HepG2 (cell line): ENCODE measurements around the gene HCFC1. TPM values are rescaled to one million over a fixed set of nuclear protein-coding genes. Genes with fewer than 3 reads are reported as not detected.
A peak's percentile ranks its signal among the peaks of the same experiment; 100 is the strongest.

Source experiments
- ATAC-seq: fragments of 200-7000 bp; cut with Tn5 transposase; 3 replicates; pipeline ENCODE4 v1.9.1; 2020; ENCODE audit warnings: mild to moderate bottlenecking, moderate library complexity
- BruUV-seq: library from RNA; stranded (reverse); fragments of 400-500 nt; replicated peaks from 2 replicates; lab custom pipeline; 2021; lab: Mats Ljungman, UMichigan
- CTCF ChIA-PET: fragments of 300-600 bp; formaldehyde crosslinking; extraction: SDS; loops from one replicate; lab custom pipeline; 2021; ENCODE audit warnings: low total read pairs, inconsistent platforms, low intra/inter-chr PET ratio; lab: Yijun Ruan, JAX
- POLR2A ChIA-PET: fragments of 350-600 bp; sonication (Branson Sonifier 250); formaldehyde crosslinking; loops from one replicate; lab custom pipeline; 2020; ENCODE audit warnings: antibody characterized with exemption, inconsistent platforms; lab: Yijun Ruan, JAX
- DNase-seq: peaks from one replicate; pipeline ENCODE4 v3.0.0-alpha.2; 2015; ENCODE audit warnings: low spot score
- FAIRE-seq: peaks from 3 replicates; lab custom pipeline; 2011; peaks lifted over from hg19 to GRCh38; lab: Jason Lieb, UNC
- H2AFZ ChIP-seq: one replicate; pipeline ENCODE4 v1.6.1; 2011; ENCODE audit warnings: low read length, inconsistent platforms
- H3K27ac ChIP-seq: fragments of 300-600 bp; 3 replicates; pipeline ENCODE4 v1.8.0; 2011; ENCODE audit warnings: mixed run types, mild to moderate bottlenecking, mixed read lengths, low read length, inconsistent platforms; ENCODE audit not compliant: insufficient read depth; ENCODE audit errors: extremely low read length
- H3K27me3 ChIP-seq, 2 experiments: fragments of 200-600 bp in 1 of 2; 2 replicates in 1 of 2; 3 replicates in 1 of 2; pipeline versions ENCODE4 v1.6.0 to v1.8.0; 2011; ENCODE audit warnings: low read length in 2 of 2, mild to moderate bottlenecking in 2 of 2, moderate library complexity in 2 of 2, inconsistent platforms in 1 of 2; ENCODE audit not compliant: insufficient read depth in 2 of 2, control insufficient read depth in 1 of 2
- H3K36me3 ChIP-seq, 2 experiments: fragments of 200-600 bp in 1 of 2; replicated peaks in 1 of 2; 2 replicates in 1 of 2; 3 replicates in 1 of 2; pipeline versions ENCODE4 v1.5.1 to v1.8.0; 2011; ENCODE audit warnings: low read length in 2 of 2, inconsistent platforms in 1 of 2; ENCODE audit not compliant: insufficient read depth in 2 of 2, control insufficient read depth in 1 of 2
- H3K4me1 ChIP-seq: 2 replicates; pipeline ENCODE4 v1.5.1; 2012; ENCODE audit warnings: low read length, inconsistent platforms; ENCODE audit not compliant: insufficient read depth
- H3K4me2 ChIP-seq: 2 replicates; pipeline ENCODE4 v1.6.0; 2011; ENCODE audit warnings: low read depth, low read length, inconsistent platforms
- H3K4me3 ChIP-seq, 3 experiments: fragments of 200-600 bp in 1 of 3; sonication (generic), shearing (Covaris generic) in 1 of 3; replicated peaks in 1 of 3; 2 replicates each; pipeline ENCODE4 v1.5.1; 2011 to 2016; ENCODE audit warnings: low read length in 3 of 3, inconsistent platforms in 2 of 3, low read depth in 2 of 3, mild to moderate bottlenecking in 2 of 3, control low read depth in 1 of 3, mixed read lengths in 1 of 3; ENCODE audit not compliant: insufficient read depth in 1 of 3
- H3K79me2 ChIP-seq: one replicate; pipeline ENCODE4 v1.6.1; 2011; ENCODE audit warnings: low read length, inconsistent platforms; ENCODE audit not compliant: insufficient read depth
- H3K9ac ChIP-seq: 2 replicates; pipeline ENCODE4 v1.6.0; 2011; ENCODE audit warnings: mild to moderate bottlenecking, low read depth, low read length, inconsistent platforms; ENCODE audit not compliant: insufficient read depth
- H3K9me3 ChIP-seq: 2 replicates; pipeline ENCODE4 v1.5.1; 2012; ENCODE audit warnings: mild to moderate bottlenecking, low read length
- H4K20me1 ChIP-seq: 2 replicates; pipeline ENCODE4 v1.6.0; 2011; ENCODE audit warnings: inconsistent platforms, mild to moderate bottlenecking, low read length, moderate library complexity; ENCODE audit not compliant: insufficient read depth
- BCL6 ChIP-seq: IDR thresholded peaks from 2 replicates; pipeline ENCODE4 v1.6.1; 2016; ENCODE audit warnings: missing genetic modification reagents, missing compliant biosample characterization
- FLYWCH1 ChIP-seq: sonication (generic); formaldehyde crosslinking; IDR thresholded peaks from 2 replicates; pipeline ENCODE4 v1.8.1; 2023; ENCODE audit warnings: mild to moderate bottlenecking, missing genetic modification reagents
- GABPB1 ChIP-seq: IDR thresholded peaks from 2 replicates; pipeline ENCODE4 v1.6.1; 2016; ENCODE audit warnings: mild to moderate bottlenecking, missing genetic modification reagents, moderate library complexity, missing compliant biosample characterization
- GZF1 ChIP-seq: sonication (generic); formaldehyde crosslinking; IDR thresholded peaks from 2 replicates; pipeline ENCODE4 v1.5.1; 2020; ENCODE audit warnings: mild to moderate bottlenecking, missing genetic modification reagents
- HOXD1 ChIP-seq: sonication (generic); formaldehyde crosslinking; IDR thresholded peaks from 2 replicates; pipeline ENCODE4 v1.5.0; 2020; ENCODE audit warnings: missing genetic modification reagents
- MNT ChIP-seq: fragments of 450-650 bp; IDR thresholded peaks from 2 replicates; pipeline ENCODE4 v1.6.1; 2016
- PPARG ChIP-seq: conservative IDR thresholded peaks from 2 replicates; pipeline ENCODE4 v1.6.1; 2016; ENCODE audit warnings: missing biosample characterization, missing genetic modification reagents
- RARG ChIP-seq: sonication (generic); formaldehyde crosslinking; IDR thresholded peaks from 2 replicates; pipeline ENCODE4 v1.4.0; 2020; ENCODE audit warnings: low read depth, mild to moderate bottlenecking, missing genetic modification reagents
- RELA ChIP-seq: sonication (generic); formaldehyde crosslinking; IDR thresholded peaks from 2 replicates; pipeline ENCODE4 v1.4.0; 2020; ENCODE audit warnings: missing genetic modification reagents
- STAG1 ChIP-seq: sonication (generic); formaldehyde crosslinking; IDR thresholded peaks from 2 replicates; pipeline ENCODE4 v1.4.0; 2020; ENCODE audit warnings: missing genetic modification reagents
- TFE3 ChIP-seq: IDR thresholded peaks from 2 replicates; pipeline ENCODE4 v1.6.1; 2016
- YY1 ChIP-seq: IDR thresholded peaks from 2 replicates; pipeline ENCODE4 v1.6.1; 2011; ENCODE audit warnings: low read length, low read depth, moderate library complexity, mild to moderate bottlenecking; ENCODE audit not compliant: insufficient read depth, insufficient replicate concordance
- ZBTB20 ChIP-seq: sonication (generic); formaldehyde crosslinking; IDR thresholded peaks from 2 replicates; pipeline ENCODE4 v1.8.1; 2023; ENCODE audit warnings: missing genetic modification reagents, low read depth, mild to moderate bottlenecking, borderline replicate concordance
- ZBTB43 ChIP-seq: sonication (generic); formaldehyde crosslinking; conservative IDR thresholded peaks from 2 replicates; pipeline ENCODE4 v1.4.0; 2020; ENCODE audit warnings: missing genetic modification reagents
- ZNF138 ChIP-seq: sonication (generic); formaldehyde crosslinking; IDR thresholded peaks from 2 replicates; pipeline ENCODE4 v1.5.0; 2020; ENCODE audit warnings: mild to moderate bottlenecking, low read depth, missing genetic modification reagents
- ZNF160 ChIP-seq: sonication (generic); formaldehyde crosslinking; IDR thresholded peaks from 2 replicates; pipeline ENCODE4 v1.8.0; 2022; ENCODE audit warnings: mild to moderate bottlenecking, inconsistent platforms, missing genetic modification reagents
- ZNF629 ChIP-seq: sonication (generic); formaldehyde crosslinking; conservative IDR thresholded peaks from 2 replicates; pipeline ENCODE4 v1.5.0; 2020; ENCODE audit warnings: missing genetic modification reagents
- WGBS: methylation state at CpG from one replicate; pipeline ENCODE4 v1.1.6; 2017; ENCODE audit warnings: low lambda C conversion rate; 5-methylcytosine and 5-hydroxymethylcytosine counted together
- in situ Hi-C: cut with HindIII; loops from 2 replicates; pipeline ENCODE4 v1.10.0; 2017; ENCODE audit warnings: low pct_unique_long_range_greater_than_20kb; ENCODE audit not compliant: extremely low pct_ligation_motif_present
- intact Hi-C: fragments of 100-400 bp; cut with micrococcal nuclease; formaldehyde crosslinking; loops from one replicate; pipeline ENCODE4 v1.10.0; 2022; ENCODE audit not compliant: unreplicated experiment
- polyA plus RNA-seq, 8 experiments: library from polyadenylated mRNA; depleted of rRNA in 3 of 8; stranded (reverse) in 7 of 8; unstranded in 1 of 8; fragments of >200 nt; fragmentation: Illumina TruSeq in 4 of 8; extraction: Trizol in 4 of 8; gene quantifications; 2 replicates each; pipeline versions ENCODE4 v1.2.1 to v1.2.3, GENCODE V29; 2011 to 2016; ENCODE audit warnings: low read depth in 4 of 8, missing spikeins in 1 of 8, mixed read lengths in 1 of 8; ENCODE audit not compliant: insufficient read depth in 1 of 8
- total RNA-seq, 5 experiments: library from RNA; depleted of rRNA; stranded (reverse); fragments of >200 nt; fragmentation: Illumina TruSeq; extraction: Trizol; gene quantifications; 2 replicates each; pipeline ENCODE4 v1.2.3, GENCODE V29; 2016; ENCODE audit warnings: low read depth in 1 of 5

HCFC1 gene
- total and polyA plus RNA-seq, 2 of the 13 experiments (the other 11 are each of a cell fraction or from before 2014, with no cell fraction given): 5.8 to 17.8 TPM

- no peak for TF ChIP-seq GZF1 (CRISPR knock-in tag)
- no peak for TF ChIP-seq ZBTB20 (CRISPR knock-in tag)
- no peak for TF ChIP-seq GABPB1 (CRISPR knock-in tag)
- TF ChIP-seq STAG1 (CRISPR knock-in tag): 0 out of 2 replicates have a peak, but pooled peaks have one; percentile 18
- TF ChIP-seq FLYWCH1: no peak
- 0 out of 2 replicates have a peak, but pooled peaks have one; percentile 2 for TF ChIP-seq ZNF629 (CRISPR knock-in tag)
- TF ChIP-seq MNT: no peak
- TF ChIP-seq RELA (CRISPR knock-in tag): no peak
Measured at GRCh38 chrX:153922932-153923857, 48.4 kb downstream of the HCFC1 start (continued).

GRCh38 chrX:153921511-153922446, 49.8 kb downstream of the HCFC1 start:
- Histone ChIP-seq H4K20me1 (no peaks in the 10 kb centered on the region), H3K27ac (no peak overlapping the region), H3K27me3 (no peaks in the 10 kb centered on the region; a peak in 2 of 5 replicates), H3K36me3 (no peaks in the 10 kb centered on the region), H3K4me3 (no peak overlapping the region), H3K4me2 (peak overlapping the region; percentile 23; the same call in 1 of the 2 replicates), H3K4me1 (peaks cover 50% of the 10 kb centered on the region), H2AFZ (no peak overlapping the region), H3K9ac (no peak overlapping the region), H3K79me2 (no peaks in the 10 kb centered on the region), H3K9me3 (no peaks in the 10 kb centered on the region)
- FAIRE-seq (no peak), DNase-seq (no peak), ATAC-seq (peak; percentile 45)
- WGBS: 20% methylated on average over 1 of the region's 40 CpGs
- intact Hi-C loops: no loop called here
- ChIA-PET CTCF (interaction anchor here (4.4 kb wide), 1 partner anchor 25 kb away, joined by 29 read pairs; no protein-coding TSS in a partner anchor), POLR2A (interaction anchor here (1.2 kb wide), 1 partner anchor 10 kb away, joined by 3 read pairs; no protein-coding TSS in a partner anchor)
- no TSS peak for BruUV-seq
- in situ Hi-C loops: no loop called here
- TF ChIP-seq ZNF138 (CRISPR knock-in tag) (no peak), ZNF160 (CRISPR knock-in tag) (no peak), YY1 (no peak), PPARG (CRISPR knock-in tag) (no peak), BCL6 (CRISPR knock-in tag) (peak; percentile 66), TFE3 (CRISPR knock-in tag) (no peak), ZBTB43 (no peak), HOXD1 (no peak), RARG (CRISPR knock-in tag) (no peak)
